ENCODE results near the gene S100A9. TPM values are rescaled to one million over a fixed set of nuclear protein-coding genes. Genes with fewer than 3 reads are reported as not detected.

S100A9 gene
- total and polyA plus RNA-seq, 2 of the 8 experiments (the other 6 are each of a cell fraction or from before 2014, with no cell fraction given) = not detected

- TF ChIP-seq CEBPB (IDR thresholded peaks at IDR 0.05; ENCODE audit: low read depth, low read length) (no peak), CREB1 (IDR thresholded peaks at IDR 0.05) (no peak), SP4 (IDR thresholded peaks at IDR 0.05; ENCODE audit: low read length) (no peak), TAF7 (optimal IDR thresholded peaks at IDR 0.05; ENCODE audit: borderline replicate concordance, low read depth, low read length) (no peak), RFX5 (IDR thresholded peaks at IDR 0.05; ENCODE audit: borderline replicate concordance, low read depth, low read length) (no peak)
Measured at GRCh38 chr1:153401461-153401860, 43.8 kb downstream of the S100A9 start (continued).
